Calu3 (cell line): ENCODE measurements around the gene TUT7. TPM values are rescaled to one million over a fixed set of nuclear protein-coding genes. Genes with fewer than 3 reads are reported as not detected.

Experiments
- BruUV-seq: library from RNA; stranded (reverse); fragments of 400-500 nt; replicated peaks from 2 replicates; lab custom pipeline; 2021; lab: Mats Ljungman, UMichigan
- CTCF ChIA-PET: fragments of 300-600 bp; sonication (Branson Sonifier 250); formaldehyde crosslinking; loops from one replicate; lab custom pipeline; 2022; ENCODE audit warnings: antibody characterized with exemption; lab: Charles Lee
- DNase-seq: peaks from one replicate; pipeline ENCODE4 v3.0.0; 2022
- H3K27ac Mint-ChIP-seq: one replicate; pipeline ENCODE4 v1.8.0; 2022; ENCODE audit warnings: mixed read lengths; ENCODE audit not compliant: unreplicated experiment
- H3K27me3 Mint-ChIP-seq: one replicate; pipeline ENCODE4 v1.8.0; 2022; ENCODE audit warnings: mixed read lengths; ENCODE audit not compliant: unreplicated experiment
- H3K36me3 Mint-ChIP-seq: one replicate; pipeline ENCODE4 v1.8.0; 2022; ENCODE audit warnings: mild to moderate bottlenecking, moderate library complexity, mixed read lengths; ENCODE audit not compliant: insufficient read depth, unreplicated experiment
- H3K4me1 Mint-ChIP-seq: one replicate; pipeline ENCODE4 v1.8.0; 2022; ENCODE audit warnings: mild to moderate bottlenecking, low read depth, mixed read lengths; ENCODE audit not compliant: unreplicated experiment
- H3K4me3 Mint-ChIP-seq: one replicate; pipeline ENCODE4 v1.8.0; 2022; ENCODE audit warnings: mild to moderate bottlenecking, low read depth, moderate library complexity, mixed read lengths; ENCODE audit not compliant: unreplicated experiment
- H3K9me3 Mint-ChIP-seq: one replicate; pipeline ENCODE4 v1.8.0; 2022; ENCODE audit warnings: low read depth, mixed read lengths; ENCODE audit not compliant: unreplicated experiment
- intact Hi-C: fragments of 100-400 bp; cut with micrococcal nuclease; formaldehyde crosslinking; loops from one replicate; pipeline ENCODE4 v1.10.0; 2022; ENCODE audit not compliant: unreplicated experiment
- total RNA-seq: library from RNA; stranded (reverse); gene quantifications from 2 replicates; pipeline ENCODE4 v1.2.3, GENCODE V29; 2022
- TF ChIP-seq, protein P1 (sequence below): fragments of 200-600 bp; IDR thresholded peaks from one replicate; pipeline ENCODE4 v1.8.0; 2022; ENCODE audit warnings: antibody characterized with exemption; ENCODE audit not compliant: unreplicated experiment

TUT7 gene
- total RNA-seq, 1 experiment from 2014 or later: 16.2 TPM

DNA sequence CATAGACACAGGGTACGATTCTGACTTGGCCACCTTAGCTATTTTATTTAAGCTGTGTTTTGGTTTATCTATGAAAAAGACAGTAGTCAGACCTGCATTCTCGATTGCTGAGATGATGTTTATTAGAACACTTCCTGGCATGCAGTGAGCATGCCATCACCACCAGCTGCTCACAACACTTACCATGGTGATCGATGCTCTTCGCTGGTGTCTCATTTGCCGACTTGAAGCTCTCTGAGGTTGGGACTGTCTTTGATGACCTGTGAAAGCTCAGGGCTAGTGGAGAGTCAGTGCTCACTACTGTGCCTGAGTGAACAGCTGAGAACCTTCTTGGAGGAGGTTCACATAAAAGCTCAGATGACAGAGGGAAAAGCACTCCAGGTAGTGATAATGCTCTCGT, 90.3 kb downstream of the TUT7 start:
- CTCF ChIA-PET: interaction anchor here (0.7 kb wide), 1 partner anchor 44 kb away, joined by 3 read pairs; no protein-coding TSS in a partner anchor
- Mint-ChIP-seq H3K27ac (no peak overlapping the region), H3K9me3 (no peaks in the 10 kb centered on the region), H3K4me3 (no peak overlapping the region), H3K36me3 (no peaks in the 10 kb centered on the region), H3K27me3 (no peaks in the 10 kb centered on the region), H3K4me1 (no peaks in the 10 kb centered on the region)
- TF ChIP-seq, protein P1, sequence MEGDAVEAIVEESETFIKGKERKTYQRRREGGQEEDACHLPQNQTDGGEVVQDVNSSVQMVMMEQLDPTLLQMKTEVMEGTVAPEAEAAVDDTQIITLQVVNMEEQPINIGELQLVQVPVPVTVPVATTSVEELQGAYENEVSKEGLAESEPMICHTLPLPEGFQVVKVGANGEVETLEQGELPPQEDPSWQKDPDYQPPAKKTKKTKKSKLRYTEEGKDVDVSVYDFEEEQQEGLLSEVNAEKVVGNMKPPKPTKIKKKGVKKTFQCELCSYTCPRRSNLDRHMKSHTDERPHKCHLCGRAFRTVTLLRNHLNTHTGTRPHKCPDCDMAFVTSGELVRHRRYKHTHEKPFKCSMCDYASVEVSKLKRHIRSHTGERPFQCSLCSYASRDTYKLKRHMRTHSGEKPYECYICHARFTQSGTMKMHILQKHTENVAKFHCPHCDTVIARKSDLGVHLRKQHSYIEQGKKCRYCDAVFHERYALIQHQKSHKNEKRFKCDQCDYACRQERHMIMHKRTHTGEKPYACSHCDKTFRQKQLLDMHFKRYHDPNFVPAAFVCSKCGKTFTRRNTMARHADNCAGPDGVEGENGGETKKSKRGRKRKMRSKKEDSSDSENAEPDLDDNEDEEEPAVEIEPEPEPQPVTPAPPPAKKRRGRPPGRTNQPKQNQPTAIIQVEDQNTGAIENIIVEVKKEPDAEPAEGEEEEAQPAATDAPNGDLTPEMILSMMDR: no peak
- no peak for DNase-seq
- no TSS peak for BruUV-seq
- intact Hi-C loops: no loop called here

DNA sequence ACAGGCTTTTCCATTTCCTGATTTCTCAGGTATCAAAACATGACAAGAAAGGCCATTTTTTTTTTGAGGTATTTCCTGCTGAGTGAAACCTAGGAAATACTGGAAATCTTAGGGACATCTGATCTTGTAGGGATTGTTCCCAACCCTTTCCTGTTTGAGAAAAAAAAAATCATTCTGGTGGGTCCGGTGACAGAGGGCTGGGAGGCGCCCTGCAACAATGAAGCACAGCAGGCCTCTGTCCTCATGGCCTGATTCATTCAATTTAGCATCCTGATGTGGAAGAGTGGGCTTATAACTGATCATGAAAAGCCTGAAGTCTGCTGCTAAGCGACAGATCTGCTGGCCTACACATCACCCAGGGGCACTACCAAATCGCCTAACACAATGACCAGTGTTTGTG, 91.7 kb downstream of the TUT7 start:
- Mint-ChIP-seq H3K9me3 (no peaks in the 10 kb centered on the region), H3K27me3 (no peaks in the 10 kb centered on the region), H3K4me3 (no peak overlapping the region), H3K36me3 (no peaks in the 10 kb centered on the region), H3K4me1 (no peaks in the 10 kb centered on the region), H3K27ac (no peak overlapping the region)
- TF ChIP-seq, protein P1: no peak
- CTCF ChIA-PET: no interaction called here
- intact Hi-C loops: no loop called here
- no TSS peak for BruUV-seq
- DNase-seq: no peak

DNA sequence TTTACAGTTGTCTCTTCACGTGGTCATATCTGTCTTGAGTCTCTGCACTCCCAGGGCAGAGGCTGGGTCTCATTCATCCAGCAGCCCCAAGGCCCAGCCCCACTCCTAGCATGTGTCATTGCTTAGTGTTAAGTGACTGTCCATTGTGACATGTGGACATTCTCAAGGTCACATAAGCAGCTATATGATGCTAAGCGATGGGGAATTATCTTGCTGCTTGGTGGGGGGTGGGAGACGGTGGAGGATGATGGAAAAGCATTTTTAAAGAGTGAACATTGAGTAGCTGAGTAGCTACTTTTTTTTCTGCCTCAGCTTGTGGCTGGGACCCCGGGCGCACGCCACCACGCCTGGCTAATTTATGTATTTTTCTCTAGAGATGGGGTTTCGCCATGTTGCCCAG, 94.7 kb downstream of the TUT7 start, which contains the start of gene C9orf153:
C9orf153 (minus strand) TSS at position 101 of the 400 bp plus-strand sequence. CDS start 30,054 bp downstream, outside the sequence.
- H3K27ac Mint-ChIP-seq: no peak within 1 kb of the TSS
- H3K4me3 Mint-ChIP-seq: no peak within 1 kb of the TSS
- intact Hi-C loops: no loop called here
- no peaks in the 10 kb centered on the region for H3K4me1 Mint-ChIP-seq
- no TSS peak for BruUV-seq
- H3K9me3 Mint-ChIP-seq: no peaks in the 10 kb centered on the region
- no peak for DNase-seq
- CTCF ChIA-PET: no interaction called here
- TF ChIP-seq, protein P1: no peak
- H3K27me3 Mint-ChIP-seq: no peaks in the 10 kb centered on the region
- H3K36me3 Mint-ChIP-seq: no peaks in the 10 kb centered on the region

DNA sequence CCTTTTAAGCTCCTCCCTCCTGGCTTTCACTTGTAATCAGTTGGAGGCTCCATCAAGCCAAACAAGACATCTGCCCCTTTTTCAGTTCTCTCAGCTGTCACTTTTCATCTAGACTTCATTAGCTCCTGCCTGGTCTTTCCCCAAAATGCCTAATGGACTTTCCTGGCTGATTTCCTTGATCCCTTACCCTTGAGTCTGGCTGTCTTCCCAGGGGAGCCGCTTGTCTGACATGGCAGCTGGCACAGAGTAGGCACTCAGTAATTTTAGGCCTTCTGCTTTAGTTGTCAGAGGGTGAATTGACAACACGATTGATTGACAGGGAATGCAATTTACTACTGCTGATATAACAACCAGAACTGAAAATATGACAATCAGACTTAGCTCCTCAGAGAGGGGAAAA, 96.8 kb downstream of the TUT7 start:
- H3K4me1 Mint-ChIP-seq: no peaks in the 10 kb centered on the region
- H3K4me3 Mint-ChIP-seq: no peak overlapping the region
- CTCF ChIA-PET: no interaction called here
- no peak for DNase-seq
- H3K27ac Mint-ChIP-seq: no peak overlapping the region
- intact Hi-C loops: no loop called here
- H3K27me3 Mint-ChIP-seq: no peaks in the 10 kb centered on the region
- H3K9me3 Mint-ChIP-seq: no peaks in the 10 kb centered on the region
- BruUV-seq: no TSS peak
- no peaks in the 10 kb centered on the region for H3K36me3 Mint-ChIP-seq
- TF ChIP-seq, protein P1: no peak
